MCF 10A (cell line): ENCODE measurements around the gene MARCOL. TPM values are rescaled to one million over a fixed set of nuclear protein-coding genes. Genes with fewer than 3 reads are reported as not detected.

Experiments used
- BruUV-seq: library from RNA; stranded (reverse); fragments of 400-500 nt; replicated peaks from 2 replicates; lab custom pipeline; 2021; lab: Mats Ljungman, UMichigan
- CTCF ChIA-PET: fragments of 300-600 bp; sonication (Branson Sonifier 250); formaldehyde crosslinking; extraction: SDS; loops from one replicate; lab custom pipeline; 2021; ENCODE audit warnings: antibody characterized with exemption, inconsistent platforms; lab: Yijun Ruan, JAX
- POLR2A ChIA-PET: fragments of 300-600, 350-650 bp; sonication (Branson Sonifier 250); formaldehyde crosslinking; extraction: SDS; loops from one replicate; lab custom pipeline; 2020; ENCODE audit warnings: antibody characterized with exemption, inconsistent platforms; lab: Yijun Ruan, JAX
- DNase-seq: peaks from one replicate; pipeline ENCODE4 v3.0.0-alpha.2; 2018; ENCODE audit not compliant: unreplicated experiment
- H3K27ac Mint-ChIP-seq: one replicate; pipeline ENCODE4 v1.8.0; 2022; ENCODE audit warnings: mild to moderate bottlenecking, low read depth, mixed read lengths; ENCODE audit not compliant: unreplicated experiment
- H3K27me3 Mint-ChIP-seq: one replicate; pipeline ENCODE4 v1.8.0; 2022; ENCODE audit warnings: mixed read lengths; ENCODE audit not compliant: insufficient read depth, unreplicated experiment
- H3K36me3 Mint-ChIP-seq: one replicate; pipeline ENCODE4 v1.8.0; 2022; ENCODE audit warnings: mild to moderate bottlenecking, moderate library complexity, mixed read lengths; ENCODE audit not compliant: insufficient read depth, unreplicated experiment
- H3K4me1 Mint-ChIP-seq: one replicate; pipeline ENCODE4 v1.8.0; 2022; ENCODE audit warnings: mixed read lengths; ENCODE audit not compliant: insufficient read depth, unreplicated experiment
- H3K4me3 Mint-ChIP-seq: one replicate; pipeline ENCODE4 v1.8.0; 2022; ENCODE audit warnings: mild to moderate bottlenecking, moderate library complexity, mixed read lengths; ENCODE audit not compliant: unreplicated experiment
- H3K9me3 Mint-ChIP-seq: one replicate; pipeline ENCODE4 v1.8.0; 2022; ENCODE audit warnings: mixed read lengths; ENCODE audit not compliant: unreplicated experiment
- CTCF ChIP-seq: fragments of 200-600 bp; IDR thresholded peaks from one replicate; pipeline ENCODE4 v1.8.0; 2022; ENCODE audit warnings: antibody characterized with exemption, mild to moderate bottlenecking; ENCODE audit not compliant: unreplicated experiment
- intact Hi-C: fragments of 100-400 bp; cut with micrococcal nuclease; formaldehyde crosslinking; loops from 2 replicates; pipeline ENCODE4 v1.14.1; 2022
- total RNA-seq: library from RNA; stranded (reverse); gene quantifications from 2 replicates; pipeline ENCODE4 v1.2.3, GENCODE V29; 2022

The MARCOL gene
- total RNA-seq, 1 experiment from 2014 or later: not detected

DNA sequence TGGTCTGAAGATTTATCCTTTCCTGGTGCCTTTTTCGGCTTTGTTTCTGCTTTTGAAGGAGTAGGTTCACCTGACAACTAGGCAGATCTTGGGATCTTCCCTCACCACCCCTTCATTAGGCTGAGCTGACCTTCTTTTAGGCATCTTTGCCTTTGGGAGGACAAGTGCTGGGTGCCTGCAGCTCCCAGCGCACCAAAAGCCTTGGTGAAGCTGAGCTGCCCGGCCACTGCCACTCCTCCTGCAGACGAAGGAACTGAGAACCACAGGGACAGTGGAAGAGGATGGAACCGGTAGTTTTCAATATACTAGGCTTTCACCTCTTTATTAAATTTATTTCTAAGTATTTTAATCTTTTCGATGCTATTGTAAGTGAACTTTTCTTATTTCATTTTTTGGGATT, 16.8 kb upstream of the MARCOL start:
- Mint-ChIP-seq H3K9me3 (peaks cover 7% of the 10 kb centered on the region), H3K36me3 (peaks cover 4% of the 10 kb centered on the region), H3K4me1 (peaks cover 9% of the 10 kb centered on the region), H3K27me3 (no peaks in the 10 kb centered on the region), H3K4me3 (no peak overlapping the region), H3K27ac (no peak overlapping the region)
- TF ChIP-seq CTCF: no peak
- intact Hi-C loops: no loop called here
- ChIA-PET CTCF (interaction anchor here (0.7 to 1.7 kb wide), 5 partner anchors 16 to 506 kb away, joined by 3 to 9 read pairs (median 3); no protein-coding TSS in a partner anchor), POLR2A (interaction anchor here (0.7 to 1.4 kb wide), 3 partner anchors 16 to 35 kb away, joined by 3 to 5 read pairs (median 5); no protein-coding TSS in a partner anchor)
- no TSS peak for BruUV-seq
- DNase-seq: no peak

- H3K4me1 Mint-ChIP-seq: peaks cover 9% of the 10 kb centered on the region
- no TSS peak for BruUV-seq
- POLR2A ChIA-PET: no interaction called here
- CTCF ChIA-PET: interaction anchor here (0.9 kb wide), 1 partner anchor 13 kb away, joined by 3 read pairs; no protein-coding TSS in a partner anchor
- intact Hi-C loops: no loop called here
- peaks cover 4% of the 10 kb centered on the region for H3K36me3 Mint-ChIP-seq
- H3K4me3 Mint-ChIP-seq: no peak overlapping the region
- H3K9me3 Mint-ChIP-seq: no peaks in the 10 kb centered on the region
- DNase-seq: peak; percentile 40
- H3K27ac Mint-ChIP-seq: peak overlapping the region; percentile 82
- H3K27me3 Mint-ChIP-seq: no peaks in the 10 kb centered on the region
- TF ChIP-seq CTCF: no peak
Observed at GRCh38 chr5:148224117-148224742, 14.1 kb upstream of the MARCOL start.

GRCh38 chr5:148228392-148228984, 9.8 kb upstream of the MARCOL start:
- Mint-ChIP-seq H3K27ac (no peak overlapping the region), H3K9me3 (no peaks in the 10 kb centered on the region), H3K4me3 (no peak overlapping the region), H3K36me3 (no peaks in the 10 kb centered on the region), H3K4me1 (peaks cover 9% of the 10 kb centered on the region), H3K27me3 (no peaks in the 10 kb centered on the region)
- CTCF ChIA-PET: interaction anchor here (0.5 to 1.3 kb wide), 4 partner anchors 10 to 454 kb away, joined by 3 to 4 read pairs (median 3); partner anchors contain the start of gene MARCOL
- POLR2A ChIA-PET: no interaction called here
- no TSS peak for BruUV-seq
- DNase-seq: no peak
- intact Hi-C loops: no loop called here
- TF ChIP-seq CTCF: no peak

DNA sequence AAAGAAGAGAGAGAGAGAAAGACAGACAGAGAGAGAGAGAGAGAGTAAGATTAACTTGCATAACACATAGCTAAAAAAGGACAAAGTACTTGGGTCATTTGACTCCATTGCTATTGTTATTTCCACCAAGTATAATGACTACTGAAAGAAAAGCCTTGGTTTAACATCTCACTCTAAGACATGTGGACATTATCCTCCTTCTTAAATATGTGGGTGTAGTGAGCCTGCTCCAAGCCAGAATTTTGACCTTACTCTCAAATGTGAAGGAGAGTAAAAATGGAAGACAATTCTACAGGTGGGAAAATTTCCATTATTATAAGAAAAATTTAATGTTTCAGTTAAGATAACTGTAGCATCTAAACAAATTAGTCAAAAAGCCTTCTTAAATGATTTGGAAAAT, 8.5 kb upstream of the MARCOL start:
- Mint-ChIP-seq H3K4me1 (peaks cover 1% of the 10 kb centered on the region), H3K4me3 (no peak overlapping the region), H3K9me3 (no peaks in the 10 kb centered on the region), H3K27ac (no peak overlapping the region), H3K27me3 (no peaks in the 10 kb centered on the region), H3K36me3 (no peaks in the 10 kb centered on the region)
- ChIA-PET CTCF (interaction anchor here (0.6 to 0.9 kb wide), 2 partner anchors 50 to 241 kb away, joined by 3 read pairs; no protein-coding TSS in a partner anchor), POLR2A (no interaction called here)
- BruUV-seq: no TSS peak
- DNase-seq: no peak
- TF ChIP-seq CTCF: no peak
- intact Hi-C loops: no loop called here
